ENCODE data around the gene CD320. TPM values are rescaled to one million over a fixed set of nuclear protein-coding genes. Genes with fewer than 3 reads are reported as not detected.

CD320 gene
- polyA plus RNA-seq (2011; rRNA removed), result 27.4 and 28.8 TPM in 2 replicates
- polyA plus RNA-seq (2012; cell fraction: cytosol; rRNA removed), result 130 and 158 TPM in 2 replicates
- 175 and 229 TPM in 2 replicates for polyA plus RNA-seq (2012; cell fraction: nucleus; rRNA removed)
- polyA plus RNA-seq (2017; fragmentation: RNase III; extraction: RNeasy Plus Mini Kit Qiagen cat#74134 plus additional on column Dnase treatment), result 51.9 to 54.2 TPM (median 54.1 TPM) in 3 replicates
- 11.4 and 16.0 TPM in 2 replicates for polyA minus RNA-seq (2011; rRNA and poly(A)+ RNA removed)

DNA sequence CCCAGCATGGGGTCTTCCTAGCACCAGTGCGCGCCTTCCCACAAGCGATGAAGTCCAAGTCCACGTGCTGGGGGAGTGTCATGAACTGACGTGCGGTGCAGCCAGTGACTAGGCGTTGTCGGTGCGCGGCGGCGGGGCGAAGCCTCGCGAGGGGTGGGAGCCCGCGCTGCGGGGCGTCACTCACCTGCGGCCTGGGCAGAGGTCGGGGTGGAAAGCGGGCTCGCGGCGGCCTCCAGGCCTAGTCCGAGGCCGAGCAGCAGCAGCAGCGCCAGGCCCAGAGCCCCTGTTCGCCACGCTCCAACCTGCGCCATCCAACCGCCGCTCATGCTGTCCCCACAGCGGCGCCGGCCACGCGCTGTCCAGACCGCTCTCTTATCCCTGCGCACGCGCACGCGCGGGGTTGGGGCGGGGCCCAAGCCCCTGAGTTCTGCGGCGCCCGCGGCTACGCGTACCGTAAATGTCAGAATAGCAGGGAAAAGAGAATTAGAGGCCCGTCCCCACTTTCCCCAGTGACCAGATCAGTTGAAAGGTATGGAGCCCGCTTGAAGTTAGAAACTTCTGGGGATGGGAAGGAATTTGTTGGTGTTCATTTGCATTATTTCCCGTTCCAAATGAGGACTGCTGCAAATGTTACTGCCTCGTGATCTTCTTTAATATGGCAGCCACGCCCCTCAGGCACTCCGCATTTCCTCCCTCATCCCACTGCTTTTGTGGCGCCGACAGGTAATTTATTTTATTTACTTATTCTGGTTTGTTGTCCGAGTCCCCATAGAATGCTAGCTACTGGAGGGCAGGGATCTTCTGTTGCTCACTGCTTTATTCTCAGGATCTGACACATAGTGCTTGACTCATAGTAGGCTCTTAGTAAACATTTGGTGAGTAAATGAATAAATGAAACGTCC, at the start of gene CD320:
TSS of gene CD320 (minus strand) at position 394 of the 902 bp plus-strand sequence. CDS start at position 326, 68 bp downstream.
- Histone ChIP-seq H3K9me3 (no peaks in the 10 kb centered on the region), H3K4me2 (peak within 1 kb of the TSS; percentile 95), H3K4me1 (peaks cover 20% of the 10 kb centered on the region), H3K27ac (peak within 1 kb of the TSS; percentile 79 to 92), H3K4me3 (peak within 1 kb of the TSS; percentile 53)
- CTCF ChIA-PET, result no interaction called here
- POLR2A ChIA-PET, result no interaction called here
- WGBS (ENCODE audit: missing lambda C conversion rate), result under 1% methylated on average over 26 of the region's 63 CpGs
- no peak for FAIRE-seq
- peak; percentile 91 to 92 for ATAC-seq
- TF ChIP-seq FOSB (CRISPR knock-in tag; IDR thresholded peaks at IDR 0.05) (no peak), MYC (IDR thresholded peaks at IDR 0.05; ENCODE audit: borderline replicate concordance, low read length) (peak; percentile 47), HOXB5 (CRISPR knock-in tag; IDR thresholded peaks at IDR 0.05) (peak; percentile 47; the same call in 1 of the 2 replicates), ESRRA (IDR thresholded peaks at IDR 0.05; ENCODE audit: borderline replicate concordance, low read length) (no peak), JUN (IDR thresholded peaks at IDR 0.05) (peak in 1 of 2 experiments; percentile 91; a peak in 3 of 5 replicates), SMC3 (IDR thresholded peaks at IDR 0.05) (no peak), JUNB (IDR thresholded peaks at IDR 0.05) (no peak), NPAS2 (CRISPR knock-in tag; IDR thresholded peaks at IDR 0.05; ENCODE audit: borderline replicate concordance) (no peak), HOXA7 (CRISPR knock-in tag; IDR thresholded peaks at IDR 0.05) (0 out of 2 replicates have a peak, but pooled peaks have one; percentile 35), ZFP36 (IDR thresholded peaks at IDR 0.05; ENCODE audit: borderline replicate concordance, partially characterized antibody) (no peak), CHD2 (IDR thresholded peaks at IDR 0.05; ENCODE audit: low read length, partially characterized antibody) (peak; percentile 82), PHF8 (IDR thresholded peaks at IDR 0.05; ENCODE audit: borderline replicate concordance, low read depth) (peak; percentile 53; the same call in 1 of the 2 replicates), GATA3 (IDR thresholded peaks at IDR 0.05; ENCODE audit: borderline replicate concordance) (peak; percentile 44; the same call in 1 of the 2 replicates), POLR2A (IDR thresholded peaks at IDR 0.05; ENCODE audit: low read length) (peak; percentile 84), FOSL2 (IDR thresholded peaks at IDR 0.05) (no peak), FOSL2 (CRISPR knock-in tag; IDR thresholded peaks at IDR 0.05) (peak; percentile 30), TFCP2L1 (CRISPR knock-in tag; IDR thresholded peaks at IDR 0.05) (peak; percentile 32; the same call in 1 of the 2 replicates), POLR2AphosphoS2 (conservative IDR thresholded peaks at IDR 0.05; ENCODE audit: low read length) (peak; percentile 78; the same call in 1 of the 2 replicates)
- TF ChIP-seq, protein P1, sequence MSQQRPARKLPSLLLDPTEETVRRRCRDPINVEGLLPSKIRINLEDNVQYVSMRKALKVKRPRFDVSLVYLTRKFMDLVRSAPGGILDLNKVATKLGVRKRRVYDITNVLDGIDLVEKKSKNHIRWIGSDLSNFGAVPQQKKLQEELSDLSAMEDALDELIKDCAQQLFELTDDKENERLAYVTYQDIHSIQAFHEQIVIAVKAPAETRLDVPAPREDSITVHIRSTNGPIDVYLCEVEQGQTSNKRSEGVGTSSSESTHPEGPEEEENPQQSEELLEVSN (IDR thresholded peaks at IDR 0.05; ENCODE audit: borderline replicate concordance, low read depth), result peak; percentile 94
- TF ChIP-seq, protein P2, sequence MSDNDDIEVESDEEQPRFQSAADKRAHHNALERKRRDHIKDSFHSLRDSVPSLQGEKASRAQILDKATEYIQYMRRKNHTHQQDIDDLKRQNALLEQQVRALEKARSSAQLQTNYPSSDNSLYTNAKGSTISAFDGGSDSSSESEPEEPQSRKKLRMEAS (IDR thresholded peaks at IDR 0.05), result peak; percentile 98
- TF ChIP-seq, protein P3, sequence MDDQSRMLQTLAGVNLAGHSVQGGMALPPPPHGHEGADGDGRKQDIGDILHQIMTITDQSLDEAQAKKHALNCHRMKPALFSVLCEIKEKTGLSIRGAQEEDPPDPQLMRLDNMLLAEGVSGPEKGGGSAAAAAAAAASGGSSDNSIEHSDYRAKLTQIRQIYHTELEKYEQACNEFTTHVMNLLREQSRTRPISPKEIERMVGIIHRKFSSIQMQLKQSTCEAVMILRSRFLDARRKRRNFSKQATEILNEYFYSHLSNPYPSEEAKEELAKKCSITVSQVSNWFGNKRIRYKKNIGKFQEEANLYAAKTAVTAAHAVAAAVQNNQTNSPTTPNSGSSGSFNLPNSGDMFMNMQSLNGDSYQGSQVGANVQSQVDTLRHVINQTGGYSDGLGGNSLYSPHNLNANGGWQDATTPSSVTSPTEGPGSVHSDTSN (IDR thresholded peaks at IDR 0.05), result peak; percentile 67
- TF ChIP-seq, protein P4, sequence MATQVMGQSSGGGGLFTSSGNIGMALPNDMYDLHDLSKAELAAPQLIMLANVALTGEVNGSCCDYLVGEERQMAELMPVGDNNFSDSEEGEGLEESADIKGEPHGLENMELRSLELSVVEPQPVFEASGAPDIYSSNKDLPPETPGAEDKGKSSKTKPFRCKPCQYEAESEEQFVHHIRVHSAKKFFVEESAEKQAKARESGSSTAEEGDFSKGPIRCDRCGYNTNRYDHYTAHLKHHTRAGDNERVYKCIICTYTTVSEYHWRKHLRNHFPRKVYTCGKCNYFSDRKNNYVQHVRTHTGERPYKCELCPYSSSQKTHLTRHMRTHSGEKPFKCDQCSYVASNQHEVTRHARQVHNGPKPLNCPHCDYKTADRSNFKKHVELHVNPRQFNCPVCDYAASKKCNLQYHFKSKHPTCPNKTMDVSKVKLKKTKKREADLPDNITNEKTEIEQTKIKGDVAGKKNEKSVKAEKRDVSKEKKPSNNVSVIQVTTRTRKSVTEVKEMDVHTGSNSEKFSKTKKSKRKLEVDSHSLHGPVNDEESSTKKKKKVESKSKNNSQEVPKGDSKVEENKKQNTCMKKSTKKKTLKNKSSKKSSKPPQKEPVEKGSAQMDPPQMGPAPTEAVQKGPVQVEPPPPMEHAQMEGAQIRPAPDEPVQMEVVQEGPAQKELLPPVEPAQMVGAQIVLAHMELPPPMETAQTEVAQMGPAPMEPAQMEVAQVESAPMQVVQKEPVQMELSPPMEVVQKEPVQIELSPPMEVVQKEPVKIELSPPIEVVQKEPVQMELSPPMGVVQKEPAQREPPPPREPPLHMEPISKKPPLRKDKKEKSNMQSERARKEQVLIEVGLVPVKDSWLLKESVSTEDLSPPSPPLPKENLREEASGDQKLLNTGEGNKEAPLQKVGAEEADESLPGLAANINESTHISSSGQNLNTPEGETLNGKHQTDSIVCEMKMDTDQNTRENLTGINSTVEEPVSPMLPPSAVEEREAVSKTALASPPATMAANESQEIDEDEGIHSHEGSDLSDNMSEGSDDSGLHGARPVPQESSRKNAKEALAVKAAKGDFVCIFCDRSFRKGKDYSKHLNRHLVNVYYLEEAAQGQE (IDR thresholded peaks at IDR 0.05), result peak; percentile 75
- TF ChIP-seq, protein P5, sequence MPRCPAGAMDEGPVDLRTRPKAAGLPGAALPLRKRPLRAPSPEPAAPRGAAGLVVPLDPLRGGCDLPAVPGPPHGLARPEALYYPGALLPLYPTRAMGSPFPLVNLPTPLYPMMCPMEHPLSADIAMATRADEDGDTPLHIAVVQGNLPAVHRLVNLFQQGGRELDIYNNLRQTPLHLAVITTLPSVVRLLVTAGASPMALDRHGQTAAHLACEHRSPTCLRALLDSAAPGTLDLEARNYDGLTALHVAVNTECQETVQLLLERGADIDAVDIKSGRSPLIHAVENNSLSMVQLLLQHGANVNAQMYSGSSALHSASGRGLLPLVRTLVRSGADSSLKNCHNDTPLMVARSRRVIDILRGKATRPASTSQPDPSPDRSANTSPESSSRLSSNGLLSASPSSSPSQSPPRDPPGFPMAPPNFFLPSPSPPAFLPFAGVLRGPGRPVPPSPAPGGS (IDR thresholded peaks at IDR 0.05), result peak; percentile 59; the same call in 1 of the 3 replicates
- TF ChIP-seq, protein P6, sequence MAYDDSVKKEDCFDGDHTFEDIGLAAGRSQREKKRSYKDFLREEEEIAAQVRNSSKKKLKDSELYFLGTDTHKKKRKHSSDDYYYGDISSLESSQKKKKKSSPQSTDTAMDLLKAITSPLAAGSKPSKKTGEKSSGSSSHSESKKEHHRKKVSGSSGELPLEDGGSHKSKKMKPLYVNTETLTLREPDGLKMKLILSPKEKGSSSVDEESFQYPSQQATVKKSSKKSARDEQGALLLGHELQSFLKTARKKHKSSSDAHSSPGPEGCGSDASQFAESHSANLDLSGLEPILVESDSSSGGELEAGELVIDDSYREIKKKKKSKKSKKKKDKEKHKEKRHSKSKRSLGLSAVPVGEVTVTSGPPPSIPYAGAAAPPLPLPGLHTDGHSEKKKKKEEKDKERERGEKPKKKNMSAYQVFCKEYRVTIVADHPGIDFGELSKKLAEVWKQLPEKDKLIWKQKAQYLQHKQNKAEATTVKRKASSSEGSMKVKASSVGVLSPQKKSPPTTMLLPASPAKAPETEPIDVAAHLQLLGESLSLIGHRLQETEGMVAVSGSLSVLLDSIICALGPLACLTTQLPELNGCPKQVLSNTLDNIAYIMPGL (CRISPR knock-in tag; IDR thresholded peaks at IDR 0.05; ENCODE audit: borderline replicate concordance), result no peak
- TF ChIP-seq, protein P7, sequence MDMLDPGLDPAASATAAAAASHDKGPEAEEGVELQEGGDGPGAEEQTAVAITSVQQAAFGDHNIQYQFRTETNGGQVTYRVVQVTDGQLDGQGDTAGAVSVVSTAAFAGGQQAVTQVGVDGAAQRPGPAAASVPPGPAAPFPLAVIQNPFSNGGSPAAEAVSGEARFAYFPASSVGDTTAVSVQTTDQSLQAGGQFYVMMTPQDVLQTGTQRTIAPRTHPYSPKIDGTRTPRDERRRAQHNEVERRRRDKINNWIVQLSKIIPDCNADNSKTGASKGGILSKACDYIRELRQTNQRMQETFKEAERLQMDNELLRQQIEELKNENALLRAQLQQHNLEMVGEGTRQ (IDR thresholded peaks at IDR 0.05), result peak; percentile 68
- peak; percentile 88 to 90 for DNase-seq (ENCODE audit: low read depth in 1 of 2, low spot score in 1 of 2)

Data from A549 (cell line).